ENCODE measurements around the gene SCN8A. TPM values are rescaled to one million over a fixed set of nuclear protein-coding genes. Genes with fewer than 3 reads are reported as not detected.

Gene SCN8A
- total and polyA plus RNA-seq, 12 donors: 0.01 to 1.6 (median 0.35) TPM; not detected in 1

GRCh38 chr12:51779876-51780275 lies 188.8 kb downstream of the SCN8A start:
- DNase-seq (no peak), ATAC-seq (no peak)
- TF ChIP-seq CTCF (IDR thresholded peaks at IDR 0.05): no peak
- WGBS, 2 donors: 79 to 92% methylated on average over 5 of the region's 5 CpGs
- H3K27me3 ChIP-seq: peaks cover 0 to 8% (median 0%) of the 10 kb centered on the region in 7 donors
- H3K27ac ChIP-seq: no peak overlapping the region
- H3K36me3 ChIP-seq: no peaks in the 10 kb centered on the region
- no peaks in the 10 kb centered on the region for H3K9me3 ChIP-seq
- H3K4me3 ChIP-seq: no peak overlapping the region
- intact Hi-C loops (cut with DNase I): no loop called here
- no peaks in the 10 kb centered on the region for H3K4me1 ChIP-seq

GRCh38 chr12:51784688-51785087 lies 193.7 kb downstream of the SCN8A start:
- no peaks in the 10 kb centered on the region for H3K4me1 ChIP-seq
- H3K9me3 ChIP-seq: no peaks in the 10 kb centered on the region
- no peak overlapping the region for H3K27ac ChIP-seq
- 85 to 93% methylated on average over 3 of the region's 3 CpGs for WGBS, 2 donors
- no peak for TF ChIP-seq CTCF (IDR thresholded peaks at IDR 0.05)
- H3K4me3 ChIP-seq: no peak overlapping the region
- no peak for ATAC-seq
- no peak for DNase-seq
- H3K27me3 ChIP-seq: peaks cover 0 to 8% (median 0%) of the 10 kb centered on the region in 7 donors
- intact Hi-C loops (cut with DNase I): no loop called here
- H3K36me3 ChIP-seq: no peaks in the 10 kb centered on the region

GRCh38 chr12:51785906-51786305 lies 194.9 kb downstream of the SCN8A start:
- no peak for ATAC-seq
- no peaks in the 10 kb centered on the region for H3K9me3 ChIP-seq
- TF ChIP-seq CTCF (IDR thresholded peaks at IDR 0.05): no peak
- intact Hi-C loops (cut with DNase I): no loop called here
- 91% methylated on average over 2 of the region's 2 CpGs for WGBS, 2 donors
- no peak for DNase-seq
- no peaks in the 10 kb centered on the region for H3K4me1 ChIP-seq
- no peaks in the 10 kb centered on the region for H3K36me3 ChIP-seq
- no peak overlapping the region for H3K4me3 ChIP-seq
- H3K27me3 ChIP-seq: peaks cover 0 to 8% (median 0%) of the 10 kb centered on the region in 7 donors
- no peak overlapping the region for H3K27ac ChIP-seq

- H3K27me3 ChIP-seq: no peaks in the 10 kb centered on the region
- H3K27ac ChIP-seq: no peak overlapping the region
- no peaks in the 10 kb centered on the region for H3K36me3 ChIP-seq
- no peaks in the 10 kb centered on the region for H3K9me3 ChIP-seq
- no peaks in the 10 kb centered on the region for H3K4me1 ChIP-seq
- no peak overlapping the region for H3K4me3 ChIP-seq
- ATAC-seq: no peak
- WGBS, 2 donors: 84 to 90% methylated on average over 6 of the region's 6 CpGs
- DNase-seq: no peak
- intact Hi-C loops (cut with DNase I): no loop called here
- TF ChIP-seq CTCF (IDR thresholded peaks at IDR 0.05): no peak
Measured at GRCh38 chr12:51788876-51789275, 197.8 kb downstream of the SCN8A start.

Measured in heart right ventricle (tissue), 16 donors.